Measurements from ENCODE around the gene MPI. TPM values are rescaled to one million over a fixed set of nuclear protein-coding genes. Genes with fewer than 3 reads are reported as not detected.

MPI gene
- total RNA-seq: 55.3 and 71.4 TPM in 2 replicates

GRCh38 chr15:74889883-74890664 lies at the start of gene MPI:
Gene MPI (plus strand): TSS chr15:74890042. CDS start chr15:74890074, 32 bp downstream.

GRCh38 chr15:74842581-74843444 lies 47.0 kb upstream of the MPI start, which contains the start of gene ULK3:
Gene ULK3 (minus strand): TSS chr15:74843156. CDS start chr15:74843105, 51 bp downstream.

GRCh38 chr15:74873036-74873755 lies 16.6 kb upstream of the MPI start, which contains the start of gene SCAMP2:
Gene SCAMP2 (minus strand): TSS chr15:74873365. CDS start chr15:74873255, 110 bp downstream.

GRCh38 chr15:74906450-74907162 lies 16.8 kb downstream of the MPI start, which contains the start of gene FAM219B:
Gene FAM219B (minus strand): TSS chr15:74906851. CDS start chr15:74906800, 51 bp downstream.

GRCh38 chr15:74937590-74938371 lies 47.9 kb downstream of the MPI start, which contains the start of gene COX5A:
Gene COX5A (minus strand): TSS chr15:74938073. CDS start chr15:74938014, 59 bp downstream.

Small RNA genes within 50 kb of the gene (small RNA-seq; reads per million reads assigned to genes)
- 0.84 reads per million, percentile 12 among the genes with 10 or more reads in this experiment for gene MIR6882

Other genes with a start within 250 kb of the MPI start
- 18.3 and 20.1 TPM in 2 replicates for gene EDC3, start 194.0 kb upstream of the MPI start, total RNA-seq
- 0.93 and 4.5 TPM in 2 replicates for gene CYP1A1, start 164.5 kb upstream of the MPI start, total RNA-seq
- gene CYP1A2, start 141.2 kb upstream of the MPI start, total RNA-seq: not detected in 2 replicates
- gene CSK, start 108.0 kb upstream of the MPI start, total RNA-seq: 37.5 and 47.6 TPM in 2 replicates
- gene LMAN1L, start 77.2 kb upstream of the MPI start, total RNA-seq: under 0.01 and 0.07 TPM in 2 replicates
- not detected in 2 replicates for gene CPLX3, start 63.4 kb upstream of the MPI start, total RNA-seq
- 23.4 and 23.8 TPM in 2 replicates for gene ULK3, start 46.9 kb upstream of the MPI start, total RNA-seq
- gene SCAMP2, start 16.7 kb upstream of the MPI start, total RNA-seq: 32.3 and 36.0 TPM in 2 replicates
- 36.8 and 37.6 TPM in 2 replicates for gene FAM219B, start 16.8 kb downstream of the MPI start, total RNA-seq
- 83.5 and 88.3 TPM in 2 replicates for gene COX5A, start 48.0 kb downstream of the MPI start, total RNA-seq
- gene RPP25, start 66.7 kb downstream of the MPI start, total RNA-seq: 16.2 and 20.9 TPM in 2 replicates
- gene SCAMP5, start 105.5 kb downstream of the MPI start, total RNA-seq: 8.2 and 16.9 TPM in 2 replicates
- 9.8 and 11.2 TPM in 2 replicates for gene PPCDC, start 133.5 kb downstream of the MPI start, total RNA-seq